HG02938 (cell line): Measurements from ENCODE around the gene AMDHD1.

Experiments used
- ATAC-seq: cut with Tn5 transposase; IDR thresholded peaks from one replicate; pipeline ENCODE4 v1.9.1; 2021; ENCODE audit warnings: mild to moderate bottlenecking, moderate library complexity; ENCODE audit not compliant: unreplicated experiment

The AMDHD1 gene, protein sequence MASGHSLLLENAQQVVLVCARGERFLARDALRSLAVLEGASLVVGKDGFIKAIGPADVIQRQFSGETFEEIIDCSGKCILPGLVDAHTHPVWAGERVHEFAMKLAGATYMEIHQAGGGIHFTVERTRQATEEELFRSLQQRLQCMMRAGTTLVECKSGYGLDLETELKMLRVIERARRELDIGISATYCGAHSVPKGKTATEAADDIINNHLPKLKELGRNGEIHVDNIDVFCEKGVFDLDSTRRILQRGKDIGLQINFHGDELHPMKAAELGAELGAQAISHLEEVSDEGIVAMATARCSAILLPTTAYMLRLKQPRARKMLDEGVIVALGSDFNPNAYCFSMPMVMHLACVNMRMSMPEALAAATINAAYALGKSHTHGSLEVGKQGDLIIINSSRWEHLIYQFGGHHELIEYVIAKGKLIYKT

DNA sequence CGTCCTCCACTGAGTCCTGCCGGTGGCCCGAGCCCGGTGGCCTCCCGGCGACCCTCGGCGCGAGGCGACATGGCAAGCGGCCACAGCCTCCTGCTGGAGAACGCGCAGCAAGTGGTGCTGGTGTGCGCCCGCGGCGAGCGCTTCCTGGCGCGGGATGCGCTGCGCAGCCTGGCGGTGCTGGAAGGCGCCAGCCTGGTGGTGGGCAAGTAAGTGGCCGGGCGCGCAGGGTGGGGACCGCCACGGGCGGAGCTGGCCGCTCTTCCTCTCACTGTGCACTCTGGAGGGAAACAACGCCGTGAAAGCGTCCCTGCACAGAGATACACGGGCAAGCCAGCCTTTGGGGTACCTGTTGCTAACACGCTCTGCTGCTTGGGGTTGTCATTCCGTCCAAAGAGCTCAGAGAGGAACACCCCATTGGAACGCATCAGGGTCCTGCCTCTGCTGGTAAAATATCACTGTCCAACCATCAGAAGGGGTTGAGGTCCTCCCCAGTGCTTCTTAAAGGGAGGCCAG, at the start of gene AMDHD1:
Gene AMDHD1, plus strand, starts transcription at position 2 of the 513 bp plus-strand sequence. Its CDS starts 68 bp downstream, at position 70.
- peak; percentile 44 for ATAC-seq

DNA sequence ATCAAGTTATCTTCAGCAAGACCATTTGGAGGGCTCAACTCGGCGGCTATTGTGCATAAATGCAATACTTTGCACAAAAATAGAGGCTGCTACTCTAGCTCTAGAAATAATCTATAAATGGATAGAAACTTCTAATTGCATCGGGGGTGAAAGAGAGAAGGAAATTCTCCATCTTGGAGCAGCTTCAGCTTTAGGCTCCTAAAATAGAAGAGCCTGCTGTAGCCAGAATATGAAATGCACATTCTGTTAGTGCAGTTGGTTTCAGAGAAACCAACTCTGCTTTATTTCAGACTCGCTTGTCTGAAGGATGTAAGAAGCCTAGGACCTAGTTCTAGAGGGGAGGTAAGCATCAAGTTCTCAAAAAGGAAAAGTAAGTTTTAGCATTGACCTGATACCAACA, 46.3 kb upstream of the AMDHD1 start:
- no peak for ATAC-seq

DNA sequence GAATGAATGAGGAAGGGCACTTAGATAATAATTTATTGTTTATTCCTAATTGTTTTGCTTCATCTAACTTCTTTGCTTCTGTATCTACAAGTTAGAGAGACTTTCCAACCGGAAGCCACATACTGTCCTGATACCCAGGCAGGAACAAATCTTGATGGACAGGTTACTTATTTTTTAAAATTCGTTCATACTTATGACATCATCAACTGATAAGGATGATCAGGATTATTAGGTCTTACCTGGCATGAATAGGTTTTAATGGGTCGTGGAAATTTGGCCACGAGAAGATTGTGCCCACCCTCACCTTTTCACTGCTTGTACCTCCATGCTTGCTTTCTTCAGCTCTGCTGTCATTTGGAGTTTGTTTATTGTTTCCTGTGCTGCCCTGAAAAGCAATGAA, 45.0 kb upstream of the AMDHD1 start:
- ATAC-seq, result no peak

DNA sequence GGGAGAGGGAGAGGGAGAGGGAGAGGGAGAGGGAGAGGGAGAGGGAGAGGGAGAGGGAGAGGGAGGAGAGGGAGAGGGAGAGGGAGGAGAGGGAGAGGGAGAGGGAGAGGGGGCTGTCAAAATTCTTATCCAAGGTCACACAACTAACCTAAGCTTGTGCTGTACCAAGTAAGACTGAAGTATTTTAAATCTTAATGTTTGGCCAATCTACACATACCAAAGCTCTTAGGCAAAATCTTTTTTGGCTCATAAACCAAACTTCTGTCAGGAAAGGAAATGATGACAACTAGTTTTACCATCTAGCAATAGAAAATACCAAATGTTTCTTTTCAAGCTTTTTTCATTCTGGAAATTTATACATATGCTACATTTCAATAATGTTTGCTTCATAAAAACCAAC, 34.6 kb upstream of the AMDHD1 start:
- no peak for ATAC-seq

DNA sequence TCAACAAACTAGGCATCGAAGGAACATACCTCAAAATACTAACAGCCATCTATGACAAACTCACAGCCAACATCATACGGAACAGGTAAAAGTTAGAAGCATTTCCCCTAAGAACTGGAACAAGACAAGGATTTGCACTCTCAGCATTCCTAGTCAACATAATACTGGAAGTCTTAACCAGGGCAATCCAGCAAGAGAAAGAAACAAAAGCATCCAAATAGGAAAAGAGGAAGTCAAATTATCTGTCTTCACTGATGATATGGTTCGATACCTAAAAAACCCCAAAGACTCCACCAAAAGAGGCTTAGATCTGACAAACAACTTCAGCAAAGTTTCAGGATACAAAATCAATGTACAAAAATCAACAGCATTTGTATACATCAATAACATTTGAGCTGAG, 33.3 kb upstream of the AMDHD1 start:
- ATAC-seq, result no peak

DNA sequence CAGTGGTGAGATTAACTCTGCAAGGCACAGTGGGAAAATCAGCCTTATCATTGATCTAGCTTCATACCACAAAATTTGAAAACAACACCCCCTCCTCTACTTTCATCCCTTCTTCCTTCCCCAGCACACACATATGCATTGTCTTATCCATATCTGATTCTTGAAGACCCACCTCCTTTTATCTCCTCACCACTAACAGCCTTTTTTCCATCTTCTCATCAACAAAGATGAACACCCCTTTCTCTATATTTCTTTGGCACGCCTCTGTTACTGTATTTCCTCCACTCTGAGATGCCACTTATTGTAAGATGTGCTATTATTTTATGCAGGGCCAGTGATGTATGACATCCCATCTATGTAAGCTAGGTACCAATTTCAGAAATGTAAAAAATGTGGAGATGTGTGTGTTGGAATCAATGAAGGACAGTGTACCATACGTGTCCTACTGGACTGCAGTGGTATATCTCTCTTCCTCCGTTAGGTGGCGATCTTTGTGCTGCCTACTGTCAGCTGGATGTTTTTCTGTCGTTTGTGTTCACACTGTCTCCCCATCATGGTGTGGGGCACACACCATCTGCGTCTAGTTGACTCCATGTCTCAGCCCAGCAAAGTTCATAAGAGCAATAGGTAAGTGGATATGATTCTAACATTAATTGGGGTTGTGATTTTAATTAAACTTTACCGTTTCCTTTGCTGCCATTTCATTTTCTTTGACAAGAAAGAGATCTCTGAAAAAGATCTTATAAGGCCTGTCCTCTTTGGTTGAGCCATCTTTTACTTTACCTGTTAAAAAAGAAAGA, 24.7 kb upstream of the AMDHD1 start:
- ATAC-seq, result peak; percentile 79

DNA sequence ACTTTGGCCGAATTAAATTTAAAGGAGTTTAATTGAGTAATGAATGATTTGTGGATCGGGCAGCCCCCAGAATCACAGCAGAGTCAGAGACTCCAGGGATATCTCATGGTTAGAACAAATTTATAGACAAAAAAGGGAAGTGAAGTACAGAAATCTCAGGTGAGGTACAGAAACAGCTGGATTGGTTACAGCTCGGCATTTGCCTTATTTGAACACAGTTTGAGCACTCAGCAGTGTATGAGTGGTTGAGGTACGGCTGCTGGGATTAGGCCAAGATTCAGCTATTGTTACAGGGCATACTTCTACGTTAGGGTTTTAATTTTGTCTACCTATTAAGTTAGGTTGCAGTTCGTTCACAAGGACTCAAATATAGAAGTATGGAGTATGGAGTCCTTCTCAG, 24.0 kb upstream of the AMDHD1 start:
- no peak for ATAC-seq

DNA sequence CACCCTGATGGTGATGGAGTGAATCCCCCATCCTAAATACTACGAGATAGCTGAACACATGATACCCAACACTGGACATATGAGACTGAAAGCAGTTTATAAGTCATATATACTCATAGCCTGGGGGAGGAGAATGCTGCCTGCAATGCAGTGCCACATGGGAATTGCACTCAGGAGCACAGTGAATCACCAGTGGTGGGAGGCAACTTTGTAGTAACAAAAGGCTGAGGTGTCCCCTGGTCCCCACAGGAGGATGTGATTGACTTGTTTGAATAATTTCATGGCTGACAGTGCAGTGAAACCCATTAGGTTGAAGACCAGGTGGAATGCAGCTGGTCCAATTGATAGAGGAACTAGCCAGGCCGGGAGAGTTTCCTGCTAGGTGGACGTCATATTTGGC, 20.9 kb upstream of the AMDHD1 start:
- ATAC-seq, result no peak

DNA sequence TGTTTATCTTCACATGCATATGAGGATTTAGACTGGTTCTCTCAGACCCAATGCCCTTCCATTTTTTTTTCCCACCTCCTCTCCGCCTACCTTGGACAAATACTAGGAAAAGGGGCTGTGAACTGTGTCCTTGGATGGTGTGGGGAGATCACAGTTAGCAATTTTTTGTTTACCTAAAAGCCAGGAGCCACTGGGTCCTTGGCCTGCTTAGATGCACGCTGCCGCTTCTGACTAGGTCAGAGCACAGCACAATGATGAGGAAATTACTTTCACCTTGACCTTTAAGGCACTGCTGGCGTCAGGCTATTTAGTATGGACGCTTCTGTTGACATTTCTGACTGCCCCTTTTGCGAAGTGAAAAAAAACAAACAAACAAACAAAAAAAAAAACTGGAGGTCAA, 2.6 kb upstream of the AMDHD1 start:
- ATAC-seq, result no peak

DNA sequence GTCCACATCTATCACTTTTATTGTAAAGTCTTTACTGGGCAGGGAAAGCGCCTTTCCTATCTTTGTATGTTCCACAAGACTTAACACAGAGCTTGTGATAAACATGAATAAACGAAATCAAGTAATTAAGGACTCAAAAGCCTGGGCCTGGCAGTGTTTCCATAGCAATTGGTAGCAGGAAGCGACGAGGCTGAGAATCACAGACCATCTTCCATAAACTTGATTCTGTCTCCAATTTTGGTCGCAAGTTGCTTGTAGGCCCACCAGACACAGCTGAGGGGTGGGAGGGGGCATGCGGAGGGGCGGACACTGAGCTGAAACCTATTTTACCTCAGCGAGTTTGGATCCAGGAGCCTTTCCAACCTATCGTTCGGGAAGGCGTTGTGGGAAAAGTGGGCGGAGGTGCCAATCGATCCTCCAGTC, 1.0 kb upstream of the AMDHD1 start:
- no peak for ATAC-seq

DNA sequence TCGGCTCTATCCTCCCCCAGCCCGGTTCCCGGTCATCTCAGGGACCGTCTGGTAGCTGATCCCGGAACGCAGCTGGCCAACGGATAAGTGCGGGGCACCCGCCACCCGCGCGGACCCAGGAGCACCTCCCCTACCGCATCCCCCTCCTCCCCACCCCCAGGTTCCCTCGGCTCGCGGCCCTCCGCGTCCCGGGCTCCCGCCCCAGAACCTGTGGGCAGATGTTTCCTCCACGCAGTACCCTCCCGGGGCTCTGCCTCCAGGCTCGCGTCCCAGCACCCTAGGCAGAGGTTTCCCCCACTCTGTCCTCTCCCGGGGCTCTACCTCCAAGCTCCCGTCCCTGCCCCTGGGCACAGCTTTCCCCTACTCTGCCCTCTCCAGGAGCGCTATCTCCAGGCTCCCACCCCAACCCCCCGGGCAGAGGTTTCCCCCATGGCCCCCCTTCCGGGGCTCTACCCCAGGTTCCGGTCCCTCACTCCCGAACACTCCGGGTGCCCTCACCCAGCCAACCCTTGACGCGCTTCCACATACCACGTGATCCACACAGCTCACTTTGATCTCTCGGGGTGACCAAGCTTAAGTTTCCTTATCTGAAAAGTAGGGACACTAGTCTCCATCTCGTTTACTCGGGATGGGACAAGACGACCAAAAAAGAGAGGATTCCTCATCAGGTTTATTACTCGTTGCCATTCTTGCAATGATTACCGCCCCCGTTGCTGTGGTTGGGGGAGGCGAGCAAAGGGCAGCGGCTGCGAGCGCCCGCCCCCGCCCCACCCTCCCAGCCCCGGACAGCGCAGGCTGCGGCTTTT, 404 bp upstream of the AMDHD1 start, which contains the start of gene CCDC38:
Gene CCDC38, minus strand, starts transcription at position 91 of the 806 bp plus-strand sequence. CDS start 6,105 bp downstream, outside the sequence.
- ATAC-seq, result peak; percentile 99

DNA sequence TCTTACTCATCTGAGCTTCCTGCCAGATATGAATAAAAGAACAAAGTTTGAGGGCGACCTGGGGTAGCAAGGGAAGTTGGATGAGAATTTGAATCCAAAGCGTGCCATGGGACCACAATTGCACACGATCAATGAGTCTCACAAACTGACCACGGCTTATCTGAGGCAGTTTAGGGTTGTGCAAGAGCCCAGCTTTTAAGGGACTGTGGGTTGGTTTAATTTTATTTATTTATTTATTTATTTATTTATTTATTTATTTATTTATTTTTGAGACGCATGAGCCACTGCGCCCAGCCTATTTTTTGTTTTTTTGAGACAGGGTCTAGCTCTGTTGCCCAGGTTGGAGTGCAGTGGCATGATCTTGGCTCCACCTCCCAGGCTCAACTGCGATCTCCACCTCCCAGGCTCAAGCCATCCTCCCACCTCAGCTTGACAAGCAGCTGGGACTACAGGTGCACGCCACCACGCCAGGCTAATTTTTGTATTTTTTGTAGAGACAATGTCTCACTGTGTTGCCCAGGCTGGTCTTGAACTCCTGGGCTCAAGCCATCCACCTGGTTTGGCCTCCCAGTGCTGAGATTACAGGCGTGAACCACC, 1.1 kb downstream of the AMDHD1 start:
- ATAC-seq, result no peak

DNA sequence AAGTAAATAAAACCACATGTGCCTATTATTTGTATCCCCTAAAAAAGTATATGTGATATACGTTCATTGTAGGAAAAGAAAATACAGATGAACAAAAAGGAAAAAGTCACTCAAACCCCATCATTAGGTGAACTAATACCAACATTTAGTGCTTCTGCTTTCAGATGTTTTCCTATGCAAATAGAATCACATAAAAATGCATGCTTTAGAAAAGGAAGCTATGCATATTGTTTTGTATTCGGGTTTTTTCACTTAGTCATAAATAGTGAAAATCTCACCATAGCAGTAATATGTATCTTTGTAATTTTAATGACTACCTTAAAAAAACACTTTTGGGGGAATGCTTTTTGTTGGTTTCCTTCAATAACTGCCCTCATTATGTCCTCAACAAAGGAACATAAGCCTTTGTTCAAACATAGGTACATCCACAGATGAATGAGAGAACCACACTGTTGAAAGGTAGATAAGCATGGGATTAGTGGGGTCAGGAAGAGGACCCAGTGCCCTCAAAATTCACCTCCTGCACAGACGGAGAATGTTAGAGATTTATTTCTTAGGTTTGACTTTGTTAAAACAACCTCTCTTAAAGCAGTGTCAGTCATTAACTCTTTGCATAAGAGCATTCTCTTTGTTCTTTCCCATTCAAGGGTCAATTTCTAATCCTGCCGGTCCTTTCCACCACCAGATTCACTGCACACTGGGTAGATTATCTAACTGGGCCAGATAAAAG, 6.5 kb downstream of the AMDHD1 start:
- ATAC-seq, result no peak

DNA sequence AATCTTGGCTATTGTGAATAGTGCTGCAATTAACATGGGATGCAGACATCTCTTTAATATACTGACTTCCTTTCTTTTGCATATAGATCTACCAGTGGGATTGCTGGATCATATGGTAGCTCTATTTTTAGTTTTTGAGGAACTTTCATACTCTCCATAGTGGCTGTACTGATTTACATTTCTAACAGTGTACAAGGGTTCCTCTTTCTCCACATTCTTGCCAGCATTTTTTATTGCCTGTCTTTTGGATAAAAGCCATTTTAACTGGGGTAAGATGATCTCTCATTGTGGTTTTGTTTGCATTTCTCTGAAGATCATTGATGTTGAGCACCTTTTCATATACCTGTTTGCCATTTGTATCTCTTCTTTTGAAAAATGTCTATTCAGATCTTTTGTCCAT, 8.4 kb downstream of the AMDHD1 start:
- no peak for ATAC-seq

DNA sequence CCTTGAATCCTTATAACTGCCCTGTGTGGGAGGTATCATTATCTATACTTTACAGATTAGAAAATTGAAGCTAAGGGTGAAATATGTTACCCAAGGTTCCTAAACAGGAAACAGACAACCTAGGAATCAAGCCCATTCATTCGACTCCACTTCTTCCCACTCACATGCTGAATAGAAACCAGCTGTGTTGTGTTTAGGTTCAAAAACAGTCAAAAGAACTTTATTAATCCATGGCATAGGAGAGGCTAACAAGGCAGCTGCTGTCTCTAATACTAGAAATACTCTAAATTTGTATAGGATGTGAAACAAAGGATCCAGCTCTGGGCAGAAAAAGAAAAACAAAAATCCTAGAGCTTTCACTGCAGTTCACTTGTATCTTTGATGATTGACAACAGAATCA, 9.9 kb downstream of the AMDHD1 start:
- no peak for ATAC-seq

DNA sequence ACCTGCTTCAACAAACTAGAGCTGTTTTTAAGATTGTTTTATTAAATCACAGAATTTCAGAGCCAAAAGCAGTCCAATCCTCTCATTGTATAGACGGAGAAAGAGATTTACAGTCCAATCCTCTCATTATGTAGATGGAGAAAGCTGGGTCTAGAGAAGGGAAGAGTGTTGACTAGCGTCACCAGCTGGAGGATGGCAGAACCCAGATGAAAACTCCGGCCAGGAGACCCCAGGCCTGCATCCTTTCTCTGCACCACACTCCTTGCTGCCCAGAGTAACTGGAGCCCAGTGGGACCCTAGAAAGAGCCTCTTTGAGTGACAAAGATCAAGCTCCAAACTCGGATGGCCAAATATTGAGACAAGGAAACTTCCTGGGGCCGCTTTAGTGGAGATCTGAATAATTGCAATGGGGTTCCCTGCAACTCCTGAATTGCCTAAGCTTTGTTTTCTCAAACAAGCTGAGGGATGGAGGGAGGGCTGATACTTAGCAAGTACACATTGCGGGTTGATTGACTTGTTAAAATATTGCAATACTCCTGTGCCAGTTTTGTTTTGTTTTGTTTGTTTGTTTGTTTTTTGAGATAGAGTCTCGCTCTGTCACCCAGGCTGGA, 12.5 kb downstream of the AMDHD1 start:
- no peak for ATAC-seq

DNA sequence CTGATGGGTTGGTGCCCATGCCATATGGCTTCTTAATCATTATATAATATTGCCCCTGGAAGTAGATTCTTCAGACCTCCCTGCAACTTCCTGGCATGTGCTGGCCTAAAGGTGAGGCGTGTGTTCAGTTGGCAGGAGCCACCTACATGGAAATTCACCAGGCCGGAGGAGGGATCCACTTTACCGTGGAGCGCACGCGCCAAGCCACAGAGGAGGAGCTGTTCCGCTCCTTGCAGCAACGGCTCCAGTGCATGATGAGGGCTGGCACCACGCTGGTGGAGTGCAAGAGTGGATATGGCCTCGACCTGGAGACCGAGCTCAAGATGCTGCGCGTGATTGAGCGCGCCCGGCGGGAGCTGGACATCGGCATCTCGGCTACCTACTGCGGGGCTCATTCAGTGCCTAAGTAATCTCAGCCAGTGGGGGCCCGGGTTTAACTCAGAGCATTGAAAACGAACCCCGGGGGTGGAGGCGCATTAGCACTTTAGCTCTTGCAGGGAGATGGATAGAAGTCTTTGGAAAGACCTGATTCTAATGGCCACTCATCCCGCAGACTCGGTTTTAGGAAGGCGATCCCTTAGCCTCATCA, 13.5 kb downstream of the AMDHD1 start:
- ATAC-seq, result no peak

DNA sequence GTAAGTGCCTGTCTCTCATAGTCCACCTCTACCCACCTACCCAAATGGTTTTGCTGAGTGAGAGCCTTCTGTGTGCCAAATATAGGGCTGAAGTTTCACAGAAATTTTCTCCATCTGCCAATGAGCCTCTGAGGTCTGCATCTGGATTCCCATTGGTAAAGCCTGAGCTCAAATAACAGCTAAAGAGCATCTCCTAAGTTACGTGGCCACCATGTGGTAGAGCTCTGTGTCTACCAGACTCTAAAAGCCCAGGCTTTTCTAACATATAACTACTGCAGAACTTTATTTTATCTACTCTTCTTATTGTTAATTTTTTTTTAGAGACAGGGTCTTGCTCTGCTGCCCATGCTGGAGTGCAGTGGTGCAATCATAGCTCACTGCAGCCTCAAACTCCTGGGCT, 16.0 kb downstream of the AMDHD1 start:
- ATAC-seq, result no peak

DNA sequence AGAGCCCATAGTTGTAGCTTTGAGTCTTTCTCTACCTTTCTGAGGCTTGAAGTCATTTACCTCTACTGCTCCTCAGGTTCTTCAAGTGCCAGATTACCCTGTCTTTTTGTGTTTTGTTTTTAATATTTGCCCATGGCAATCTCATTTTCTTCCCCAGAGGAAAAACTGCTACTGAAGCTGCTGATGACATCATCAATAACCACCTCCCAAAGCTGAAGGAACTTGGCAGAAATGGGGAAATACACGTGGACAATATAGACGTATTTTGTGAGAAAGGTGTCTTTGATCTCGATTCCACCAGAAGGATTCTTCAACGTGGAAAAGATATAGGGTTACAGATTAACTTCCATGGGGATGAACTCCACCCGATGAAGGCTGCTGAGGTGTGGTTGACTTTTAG, 17.1 kb downstream of the AMDHD1 start:
- no peak for ATAC-seq
